K562 (cell line): Measurements from ENCODE around the gene TEX14. TPM values are rescaled to one million over a fixed set of nuclear protein-coding genes. Genes with fewer than 3 reads are reported as not detected.
A peak's percentile ranks its signal among the peaks of the same experiment; 100 is the strongest.

ENCODE experiments used
- ATAC-seq: fragments of 200-7000 bp; cut with Tn5 transposase; 3 replicates; pipeline ENCODE4 v1.9.1; 2020; ENCODE audit warnings: moderate library complexity
- BruUV-seq: library from RNA; stranded (reverse); fragments of 400-500 nt; replicated peaks from 2 replicates; lab custom pipeline; 2021; lab: Mats Ljungman, UMichigan
- CTCF ChIA-PET: fragments of 300-600 bp; formaldehyde crosslinking; extraction: SDS; loops from one replicate; lab custom pipeline; 2021; ENCODE audit warnings: low intra/inter-chr PET ratio; lab: Yijun Ruan, JAX
- POLR2A ChIA-PET: fragments of 300-600, 350-650 bp; sonication (Branson Sonifier 250); formaldehyde crosslinking; extraction: SDS; loops from one replicate; lab custom pipeline; 2021; ENCODE audit warnings: antibody characterized with exemption, inconsistent platforms; lab: Yijun Ruan, JAX
- DNase-seq, 4 experiments: peaks; one replicate each; pipeline versions ENCODE4 v3.0.0 to v3.0.0-alpha.2; 2011 to 2018; ENCODE audit warnings: low spot score in 3 of 4, mixed read lengths in 3 of 4; ENCODE audit errors: extremely low read depth in 1 of 4
- FAIRE-seq: peaks from 2 replicates; lab custom pipeline; 2011; peaks lifted over from hg19 to GRCh38; lab: Jason Lieb, UNC
- H2AFZ ChIP-seq: 2 replicates; pipeline ENCODE4 v1.6.0; 2011; ENCODE audit warnings: low read depth, low read length, control low read depth, inconsistent platforms
- H3K27ac ChIP-seq: fragments of 200-600 bp; 3 replicates; pipeline ENCODE4 v1.8.0; 2011; ENCODE audit warnings: low read depth, mild to moderate bottlenecking, control low read depth, inconsistent platforms, low read length, moderate library complexity, mixed read lengths; ENCODE audit errors: extremely low read depth
- H3K27me3 ChIP-seq, 2 experiments: fragments of 300-600 bp in 1 of 2; 2 replicates in 1 of 2; 3 replicates in 1 of 2; pipeline versions ENCODE4 v1.6.0 to v1.8.0; 2011; ENCODE audit warnings: inconsistent platforms in 2 of 2, low read length in 2 of 2, mild to moderate bottlenecking in 1 of 2, mixed read lengths in 1 of 2, moderate library complexity in 1 of 2; ENCODE audit not compliant: control insufficient read depth in 2 of 2, insufficient read depth in 2 of 2
- H3K36me3 ChIP-seq: fragments of 300-600 bp; 3 replicates; pipeline ENCODE4 v1.8.0; 2011; ENCODE audit warnings: mild to moderate bottlenecking, low read length, inconsistent platforms; ENCODE audit not compliant: control insufficient read depth, insufficient read depth
- H3K4me1 ChIP-seq, 2 experiments: fragments of 200-600 bp in 1 of 2; replicated peaks in 1 of 2; 2 replicates in 1 of 2; 3 replicates in 1 of 2; pipeline versions ENCODE4 v1.5.1 to v1.8.0; 2011; ENCODE audit warnings: inconsistent platforms in 2 of 2, low read length in 2 of 2, mild to moderate bottlenecking in 1 of 2, mixed read lengths in 1 of 2, moderate library complexity in 1 of 2; ENCODE audit not compliant: control insufficient read depth in 2 of 2, insufficient read depth in 2 of 2
- H3K4me2 ChIP-seq: 2 replicates; pipeline ENCODE4 v1.6.1; 2011; ENCODE audit warnings: low read length, control low read depth, inconsistent platforms, mixed read lengths; ENCODE audit not compliant: insufficient read depth
- H3K4me3 ChIP-seq: fragments of 200-600 bp; sonication (generic), shearing (Covaris generic); 2 replicates; pipeline ENCODE4 v1.5.1; 2016; ENCODE audit warnings: control low read depth, inconsistent platforms
- H3K79me2 ChIP-seq: fragments of 200-600 bp; 3 replicates; pipeline ENCODE4 v1.8.0; 2011; ENCODE audit warnings: low read length, inconsistent platforms; ENCODE audit not compliant: control insufficient read depth, insufficient read depth
- H3K9ac ChIP-seq, 2 experiments: 2 replicates each; pipeline versions ENCODE4 v1.6.0 to v1.6.1; 2011; ENCODE audit warnings: low read depth in 2 of 2, low read length in 2 of 2, control low read depth in 1 of 2, inconsistent platforms in 1 of 2, mild to moderate bottlenecking in 1 of 2, mixed read lengths in 1 of 2; ENCODE audit not compliant: insufficient read depth in 1 of 2
- H3K9me1 ChIP-seq: one replicate; pipeline ENCODE4 v1.6.0; 2011; ENCODE audit warnings: inconsistent platforms, mild to moderate bottlenecking, low read length, moderate library complexity; ENCODE audit not compliant: control insufficient read depth, insufficient read depth
- H3K9me3 ChIP-seq: replicated peaks from 2 replicates; pipeline ENCODE4 v1.5.1; 2011; ENCODE audit warnings: low read depth, low read length, inconsistent platforms; ENCODE audit not compliant: control insufficient read depth, insufficient read depth
- H4K20me1 ChIP-seq: replicated peaks from 2 replicates; pipeline ENCODE4 v1.6.1; 2011; ENCODE audit warnings: low read length, inconsistent platforms, mixed read lengths; ENCODE audit not compliant: control insufficient read depth, insufficient read depth
- CBFA2T3 ChIP-seq: fragments of 450-650 bp; IDR thresholded peaks from 2 replicates; pipeline ENCODE4 v1.6.1; 2017
- ILF3 ChIP-seq: fragments of 450-650 bp; IDR thresholded peaks from 2 replicates; pipeline ENCODE4 v1.6.1; 2018; ENCODE audit warnings: antibody characterized with exemption, mild to moderate bottlenecking, moderate library complexity, borderline replicate concordance
- NFE2L1 ChIP-seq: fragments of 450-650 bp; IDR thresholded peaks from 2 replicates; pipeline ENCODE4 v1.6.1; 2016; ENCODE audit warnings: missing genetic modification characterization, low read depth, mild to moderate bottlenecking, missing compliant biosample characterization, moderate library complexity, borderline replicate concordance
- NR3C1 ChIP-seq: sonication (generic); formaldehyde crosslinking; IDR thresholded peaks from 2 replicates; pipeline ENCODE4 v1.8.1; 2022; ENCODE audit warnings: missing genetic modification reagents
- SIN3A ChIP-seq, 2 experiments: fragments of 150-350 bp in 1 of 2; IDR thresholded peaks; 2 replicates each; pipeline ENCODE4 v1.6.1; 2011 to 2016; ENCODE audit warnings: borderline replicate concordance in 2 of 2, low read depth in 2 of 2, low read length in 2 of 2, mild to moderate bottlenecking in 2 of 2, moderate library complexity in 2 of 2; ENCODE audit not compliant: control insufficient read depth in 1 of 2
- SMARCB1 ChIP-seq: IDR thresholded peaks from 2 replicates; pipeline ENCODE4 v1.6.1; 2011; ENCODE audit warnings: improper control_type of control experiment, low read depth; ENCODE audit not compliant: insufficient read length
- ZNF407 ChIP-seq: fragments of 450-650 bp; IDR thresholded peaks from 2 replicates; pipeline ENCODE4 v1.6.1; 2016; ENCODE audit warnings: low read depth
- ZNF592 ChIP-seq: fragments of 450-650 bp; IDR thresholded peaks from 2 replicates; pipeline ENCODE4 v1.6.1; 2017; ENCODE audit warnings: antibody characterized with exemption, mild to moderate bottlenecking
- WGBS: fragments of 100-300 bp; shearing (Covaris generic); methylation state at CpG from one replicate; pipeline ENCODE4 v1.1.6; 2016; ENCODE audit warnings: low coverage, mixed read lengths; ENCODE audit not compliant: insufficient coverage; ENCODE audit errors: missing lambda C conversion rate; 5-methylcytosine and 5-hydroxymethylcytosine counted together
- in situ Hi-C: fragments of 300-500 bp; cut with MboI; formaldehyde crosslinking; loops from 4 replicates; pipeline ENCODE4 v1.15.0; 2018; ENCODE audit warnings: inconsistent platforms, mixed read lengths
- intact Hi-C: fragments of 100-400 bp; cut with micrococcal nuclease; formaldehyde crosslinking; loops from 2 replicates; pipeline ENCODE4 v1.14.2; 2022
- polyA plus RNA-seq, 8 experiments: library from polyadenylated mRNA; depleted of rRNA in 4 of 8; stranded (reverse) in 5 of 8; unstranded in 3 of 8; fragments of >200 nt; fragmentation: Nextera tagmentation in 2 of 8; fragmentation: Illumina TruSeq in 1 of 8; extraction: Ambion mirVana in 2 of 8; extraction: Trizol in 1 of 8; gene quantifications; 2 replicates each; pipeline versions ENCODE4 v1.2.1 to v1.2.3, GENCODE V29; 2011 to 2014; ENCODE audit warnings: inconsistent platforms in 1 of 8, missing spikeins in 1 of 8
- total RNA-seq, 7 experiments: library from RNA; depleted of rRNA in 6 of 7; stranded (reverse); fragments of >200 nt in 6 of 7; fragmentation: Illumina TruSeq in 2 of 7; extraction: Trizol in 2 of 7; gene quantifications; 2 replicates each; pipeline versions ENCODE4 v1.2.1 to v1.2.3, GENCODE V29; 2011 to 2021; ENCODE audit warnings: low replicate concordance in 1 of 7

The TEX14 gene
- total and polyA plus RNA-seq, 9 of the 15 experiments (the other 6 are each of a cell fraction or from before 2014, with no cell fraction given), result 0.05 to 0.12 (median 0.09) TPM; not detected in 1

GRCh38 chr17:58741121-58741625, 49.3 kb upstream of the TEX14 start (continued):
- no peak for TF ChIP-seq ZNF592

GRCh38 chr17:58734811-58735210, 43.0 kb upstream of the TEX14 start:
- H3K79me2 ChIP-seq, result no peaks in the 10 kb centered on the region
- in situ Hi-C loops, result no loop called here
- H3K9me3 ChIP-seq, result no peaks in the 10 kb centered on the region
- H3K4me1 ChIP-seq, result no peaks in the 10 kb centered on the region
- intact Hi-C loops, result no loop called here
- H3K9me1 ChIP-seq, result no peaks in the 10 kb centered on the region
- no peak overlapping the region for H3K4me3 ChIP-seq
- H2AFZ ChIP-seq, result no peak overlapping the region
- ATAC-seq (no peak), FAIRE-seq (no peak), DNase-seq (no peak)
- ChIA-PET POLR2A (interaction anchor here (0.7 to 1.3 kb wide), 3 partner anchors 12 to 35 kb away, joined by 3 read pairs; no protein-coding TSS in a partner anchor), CTCF (no interaction called here)
- 44% methylated on average over 3 of the region's 3 CpGs for WGBS
- no peaks in the 10 kb centered on the region for H3K27me3 ChIP-seq
- no peaks in the 10 kb centered on the region for H4K20me1 ChIP-seq
- BruUV-seq, result no TSS peak
- H3K27ac ChIP-seq, result no peak overlapping the region; the same call in 2 of the 3 replicates
- H3K36me3 ChIP-seq, result peaks cover 11% of the 10 kb centered on the region; the same call in 1 of the 3 replicates
- no peak overlapping the region for H3K4me2 ChIP-seq
- no peak overlapping the region for H3K9ac ChIP-seq
- TF ChIP-seq SMARCB1 (no peak), SIN3A (IDR thresholded peaks at IDR 0.05; ENCODE audit: borderline replicate concordance in 2 of 2, control insufficient read depth in 1 of 2, low read depth in 2 of 2, low read length in 2 of 2) (no peak), ZNF407 (no peak), CBFA2T3 (no peak), NFE2L1 (tag) (peak; percentile 58; the same call in 1 of the 2 replicates), NR3C1 (CRISPR knock-in tag) (no peak), ILF3 (no peak)
